ENCODE measurements around the gene BRAT1. TPM values are rescaled to one million over a fixed set of nuclear protein-coding genes. Genes with fewer than 3 reads are reported as not detected.

The BRAT1 gene
- total and polyA plus RNA-seq, 4 experiments from 2014 or later = 24.2 to 42.4 (median 39.2) TPM

- intact Hi-C loops (cut with micrococcal nuclease) = no loop called here
- H3K4me1 ChIP-seq (ENCODE audit: insufficient read depth, low read length) = peaks cover 40% of the 10 kb centered on the region
Measured at GRCh38 chr7:2516194-2516555, 39.1 kb downstream of the BRAT1 start.

GRCh38 chr7:2515424-2516193, 39.7 kb downstream of the BRAT1 start:
- Mint-ChIP-seq H3K27ac (peak overlapping the region in 1 of 7 donors; percentile 24), H3K36me3 (peaks cover under 1 to 8% of the 10 kb centered on the region in 2 donors), H3K4me1 (peaks cover 25 to 53% (median 36%) of the 10 kb centered on the region in 4 donors), H3K27me3 (no peaks in the 10 kb centered on the region), H3K4me3 (no peak overlapping the region), H3K9me3 (no peaks in the 10 kb centered on the region)
- DNase-seq = no peak
- intact Hi-C loops (cut with micrococcal nuclease) = no loop called here
- POLR2A ChIA-PET (ENCODE audit: partially characterized antibody) = interaction anchor here (0.9 to 1.4 kb wide), 2 partner anchors 11 to 13 kb away, joined by 3 to 4 read pairs; no protein-coding TSS in a partner anchor
- Histone ChIP-seq H3K9me3 (ENCODE audit: control insufficient read depth in 1 of 2, low read length in 2 of 2) (no peaks in the 10 kb centered on the region), H3K36me3 (ENCODE audit: insufficient read depth, low read length) (no peaks in the 10 kb centered on the region), H3K27ac (ENCODE audit: low read depth, low read length) (no peak overlapping the region), H3K27me3 (ENCODE audit: insufficient read depth, low read length) (no peaks in the 10 kb centered on the region), H3K4me1 (ENCODE audit: insufficient read depth, low read length) (peaks cover 46% of the 10 kb centered on the region), H3K4me3 (ENCODE audit: low read length in 2 of 2) (no peak overlapping the region)
- CTCF ChIA-PET (ENCODE audit: partially characterized antibody) = no interaction called here

More at GRCh38 chr7:2516194-2516555, 39.1 kb downstream of the BRAT1 start:
- ChIA-PET POLR2A (ENCODE audit: partially characterized antibody) (interaction anchor here (1.4 to 15.7 kb wide), 2 partner anchors 6 to 13 kb away, joined by 4 to 511 read pairs; no protein-coding TSS in a partner anchor), CTCF (ENCODE audit: partially characterized antibody) (no interaction called here)
- H3K27ac Mint-ChIP-seq = no peak overlapping the region
- no peak for DNase-seq
- Histone ChIP-seq H3K27ac (ENCODE audit: low read depth, low read length) (no peak overlapping the region), H3K4me3 (ENCODE audit: low read length in 2 of 2) (no peak overlapping the region), H3K27me3 (ENCODE audit: insufficient read depth, low read length) (no peaks in the 10 kb centered on the region), H3K36me3 (ENCODE audit: insufficient read depth, low read length) (no peaks in the 10 kb centered on the region), H3K9me3 (ENCODE audit: control insufficient read depth in 1 of 2, low read length in 2 of 2) (no peaks in the 10 kb centered on the region)
- peaks cover 25 to 51% (median 32%) of the 10 kb centered on the region in 4 donors for H3K4me1 Mint-ChIP-seq
- peaks cover 4 to 11% of the 10 kb centered on the region in 2 donors for H3K36me3 Mint-ChIP-seq
- no peaks in the 10 kb centered on the region for H3K9me3 Mint-ChIP-seq
- no peak overlapping the region for H3K4me3 Mint-ChIP-seq
- H3K27me3 Mint-ChIP-seq = no peaks in the 10 kb centered on the region

GRCh38 chr7:2514473-2515423, 40.6 kb downstream of the BRAT1 start:
- Mint-ChIP-seq H3K27me3 (no peaks in the 10 kb centered on the region), H3K9me3 (no peaks in the 10 kb centered on the region), H3K4me1 (peaks cover 28 to 56% (median 43%) of the 10 kb centered on the region in 4 donors), H3K36me3 (peaks cover 0 to 2% of the 10 kb centered on the region in 2 donors), H3K27ac (no peak overlapping the region), H3K4me3 (no peak overlapping the region)
- Histone ChIP-seq H3K27me3 (ENCODE audit: insufficient read depth, low read length) (no peaks in the 10 kb centered on the region), H3K36me3 (ENCODE audit: insufficient read depth, low read length) (no peaks in the 10 kb centered on the region), H3K9me3 (ENCODE audit: control insufficient read depth in 1 of 2, low read length in 2 of 2) (no peaks in the 10 kb centered on the region), H3K4me1 (ENCODE audit: insufficient read depth, low read length) (peaks cover 54% of the 10 kb centered on the region), H3K4me3 (ENCODE audit: low read length in 2 of 2) (no peak overlapping the region), H3K27ac (ENCODE audit: low read depth, low read length) (no peak overlapping the region)
- intact Hi-C loops (cut with micrococcal nuclease) = no loop called here
- DNase-seq = no peak
- ChIA-PET POLR2A (ENCODE audit: partially characterized antibody) (interaction anchor here (0.9 kb wide), 1 partner anchor 12 kb away, joined by 3 read pairs; no protein-coding TSS in a partner anchor), CTCF (ENCODE audit: partially characterized antibody) (no interaction called here)

GRCh38 chr7:2513702-2514101, 41.6 kb downstream of the BRAT1 start:
- intact Hi-C loops (cut with micrococcal nuclease) = no loop called here
- Mint-ChIP-seq H3K27me3 (no peaks in the 10 kb centered on the region), H3K4me3 (no peak overlapping the region), H3K27ac (peak overlapping the region in 3 of 7 donors; percentile 63 to 99 (median 98)), H3K36me3 (peaks cover 0 to 1% of the 10 kb centered on the region in 2 donors), H3K4me1 (peaks cover 31 to 66% (median 52%) of the 10 kb centered on the region in 4 donors), H3K9me3 (no peaks in the 10 kb centered on the region)
- Histone ChIP-seq H3K4me3 (ENCODE audit: low read length in 2 of 2) (no peak overlapping the region), H3K4me1 (ENCODE audit: insufficient read depth, low read length) (peaks cover 60% of the 10 kb centered on the region), H3K36me3 (ENCODE audit: insufficient read depth, low read length) (no peaks in the 10 kb centered on the region), H3K27me3 (ENCODE audit: insufficient read depth, low read length) (no peaks in the 10 kb centered on the region), H3K27ac (ENCODE audit: low read depth, low read length) (no peak overlapping the region), H3K9me3 (ENCODE audit: control insufficient read depth in 1 of 2, low read length in 2 of 2) (no peaks in the 10 kb centered on the region)
- no peak for DNase-seq
- ChIA-PET POLR2A (ENCODE audit: partially characterized antibody) (interaction anchor here (7.2 kb wide), 1 partner anchor 10 kb away, joined by 511 read pairs; the partner anchor contains the start of gene LFNG), CTCF (ENCODE audit: partially characterized antibody) (no interaction called here)

GRCh38 chr7:2512713-2513112, 42.6 kb downstream of the BRAT1 start:
- Histone ChIP-seq H3K4me1 (ENCODE audit: insufficient read depth, low read length) (peaks cover 60% of the 10 kb centered on the region), H3K36me3 (ENCODE audit: insufficient read depth, low read length) (no peaks in the 10 kb centered on the region), H3K9me3 (ENCODE audit: control insufficient read depth in 1 of 2, low read length in 2 of 2) (no peaks in the 10 kb centered on the region), H3K27ac (ENCODE audit: low read depth, low read length) (peak overlapping the region; percentile 73), H3K4me3 (ENCODE audit: low read length in 2 of 2) (no peak overlapping the region), H3K27me3 (ENCODE audit: insufficient read depth, low read length) (no peaks in the 10 kb centered on the region)
- no peaks in the 10 kb centered on the region for H3K9me3 Mint-ChIP-seq
- CTCF ChIA-PET (ENCODE audit: partially characterized antibody) = no interaction called here
- H3K4me3 Mint-ChIP-seq = peak overlapping the region in 7 of 8 donors; percentile 58 to 89 (median 77)
- H3K27ac Mint-ChIP-seq = peak overlapping the region; percentile 95 to 99 (median 97)
- H3K27me3 Mint-ChIP-seq = no peaks in the 10 kb centered on the region
- peaks cover 31 to 67% (median 52%) of the 10 kb centered on the region in 4 donors for H3K4me1 Mint-ChIP-seq
- POLR2A ChIA-PET (ENCODE audit: partially characterized antibody) = interaction anchor here (7.2 kb wide), 1 partner anchor 11 kb away, joined by 511 read pairs; the partner anchor contains the start of gene LFNG
- DNase-seq = no peak
- peaks cover 0 to under 1% of the 10 kb centered on the region in 2 donors for H3K36me3 Mint-ChIP-seq
- intact Hi-C loops (cut with micrococcal nuclease) = no loop called here

- peak overlapping the region; percentile 95 to 99 (median 97) for H3K27ac Mint-ChIP-seq
- no peaks in the 10 kb centered on the region for H3K36me3 Mint-ChIP-seq
- H3K9me3 Mint-ChIP-seq = no peaks in the 10 kb centered on the region
- peaks cover 29 to 64% (median 51%) of the 10 kb centered on the region in 4 donors for H3K4me1 Mint-ChIP-seq
- POLR2A ChIA-PET (ENCODE audit: partially characterized antibody) = interaction anchor here (1.1 to 7.2 kb wide), 3 partner anchors 12 to 631 kb away, joined by 3 to 511 read pairs (median 27); partner anchors contain the start of gene LFNG
- DNase-seq = peak in 2 of 5 donors; percentile 35 to 75
- peak overlapping the region; percentile 73 for H3K27ac ChIP-seq (ENCODE audit: low read depth, low read length)
- H3K4me1 ChIP-seq (ENCODE audit: insufficient read depth, low read length) = peaks cover 63% of the 10 kb centered on the region
- H3K27me3 ChIP-seq (ENCODE audit: insufficient read depth, low read length) = no peaks in the 10 kb centered on the region
- peak overlapping the region in 1 of 2 donors; percentile 53 for H3K4me3 ChIP-seq (ENCODE audit: low read length in 2 of 2)
- intact Hi-C loops (cut with micrococcal nuclease) = no loop called here
- CTCF ChIA-PET (ENCODE audit: partially characterized antibody) = interaction anchor here (4.6 kb wide), 1 partner anchor 16 kb away, joined by 29 read pairs; no protein-coding TSS in a partner anchor
- H3K9me3 ChIP-seq (ENCODE audit: control insufficient read depth in 1 of 2, low read length in 2 of 2) = no peaks in the 10 kb centered on the region
- no peaks in the 10 kb centered on the region for H3K27me3 Mint-ChIP-seq
- H3K36me3 ChIP-seq (ENCODE audit: insufficient read depth, low read length) = no peaks in the 10 kb centered on the region
- peak overlapping the region; percentile 64 to 89 (median 78) for H3K4me3 Mint-ChIP-seq
Measured at GRCh38 chr7:2512179-2512661, 43.1 kb downstream of the BRAT1 start.

Measured in CD4-positive, alpha-beta memory T cell (primary cell).